Upper lobe of left lung (tissue), 4 donors: Measurements from ENCODE around the gene BABAM2.

ENCODE experiments used
- CTCF ChIP-seq, 6 experiments: fragments of 450-650 bp in 4 of 6; fragments of 200-600 bp in 2 of 6; sonication (generic) in 2 of 6; IDR thresholded peaks; one replicate each; pipeline ENCODE4 v1.5.1; 2016 to 2019; ENCODE audit warnings: antibody characterized with exemption in 6 of 6
- POLR2A ChIP-seq, 4 donors: fragments of 450-650 bp; IDR thresholded peaks; one replicate each; pipeline ENCODE4 v1.5.1; 2016 to 2017; ENCODE audit warnings: antibody characterized with exemption in 4 of 4, mild to moderate bottlenecking in 2 of 4
- POLR2AphosphoS5 ChIP-seq, 2 donors: sonication (generic); formaldehyde crosslinking; IDR thresholded peaks; one replicate each; pipeline ENCODE4 v1.5.1; 2017; ENCODE audit warnings: antibody characterized with exemption in 2 of 2

GRCh38 chr2:28068527-28068926 is 178.0 kb downstream of the BABAM2 start:
- TF ChIP-seq POLR2A (IDR thresholded peaks at IDR 0.05) (no peak), POLR2AphosphoS5 (IDR thresholded peaks at IDR 0.05) (no peak), CTCF (IDR thresholded peaks at IDR 0.05) (no peak)
